Fibroblast of lung (primary cell): ENCODE results near the gene WDR55.

ENCODE experiments used
- EZH2 ChIP-seq: IDR thresholded peaks from 2 replicates; pipeline ENCODE4 v1.5.1; 2012; ENCODE audit warnings: low read length, control low read depth, mild to moderate bottlenecking; ENCODE audit errors: missing control alignments
- TF ChIP-seq, protein P1 (sequence below), 2 donors: IDR thresholded peaks in 1 of 2; conservative IDR thresholded peaks in 1 of 2; 1 replicate in 1 of 2; 2 replicates in 1 of 2; pipeline ENCODE4 v1.5.1; 2011 to 2012; ENCODE audit warnings: low read length in 2 of 2, control low read depth in 1 of 2, inconsistent platforms in 1 of 2, low read depth in 1 of 2, mild to moderate bottlenecking in 1 of 2

DNA sequence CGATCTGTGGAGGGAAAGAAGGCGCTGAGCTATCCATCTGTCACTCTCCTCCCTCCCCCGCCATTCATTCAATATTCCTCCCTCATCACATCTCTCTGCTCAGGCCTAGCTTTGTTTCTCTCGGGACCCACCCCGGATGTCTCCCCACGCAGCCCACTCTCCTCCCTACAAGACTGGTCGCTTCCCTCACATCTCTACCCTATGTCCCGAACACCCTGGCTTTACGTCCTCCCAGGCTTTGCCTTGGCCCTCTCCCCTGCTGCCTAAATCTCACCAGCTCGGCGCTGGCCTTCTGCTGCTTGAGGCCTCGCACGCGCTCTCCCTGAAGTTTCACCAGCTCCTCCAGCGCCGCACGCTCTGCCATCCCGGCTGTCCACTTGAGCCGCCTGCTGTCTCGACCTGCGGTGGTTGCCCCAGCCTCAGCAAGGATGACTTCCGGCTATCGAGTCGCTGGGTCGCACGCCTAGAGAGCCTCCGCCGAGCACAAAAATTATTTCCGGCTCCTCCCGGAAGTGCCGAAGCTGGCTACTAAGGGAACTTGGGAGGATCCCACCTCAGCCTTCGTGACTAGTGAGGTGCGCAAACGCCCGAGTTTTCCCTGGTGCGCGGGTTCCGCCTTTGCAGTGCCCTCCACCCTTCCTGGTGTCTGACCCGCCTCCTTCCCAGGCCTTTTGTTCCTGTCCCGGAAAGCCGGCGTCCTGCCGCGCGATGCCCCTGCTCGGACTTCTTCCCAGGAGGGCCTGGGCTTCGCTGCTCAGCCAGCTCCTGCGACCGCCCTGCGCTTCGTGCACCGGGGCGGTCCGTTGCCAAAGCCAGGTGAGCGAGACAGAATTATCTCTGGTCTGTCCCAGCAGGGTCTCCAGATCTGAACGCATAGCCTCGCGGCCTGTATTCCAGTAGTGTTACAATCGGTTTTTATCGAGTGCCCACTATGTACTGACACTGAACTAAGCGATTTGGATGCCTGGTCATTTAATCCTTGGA is 26.5 kb downstream of the WDR55 start, which contains the start of the genes HARS1 and HARS2:
- TF ChIP-seq, protein P1, sequence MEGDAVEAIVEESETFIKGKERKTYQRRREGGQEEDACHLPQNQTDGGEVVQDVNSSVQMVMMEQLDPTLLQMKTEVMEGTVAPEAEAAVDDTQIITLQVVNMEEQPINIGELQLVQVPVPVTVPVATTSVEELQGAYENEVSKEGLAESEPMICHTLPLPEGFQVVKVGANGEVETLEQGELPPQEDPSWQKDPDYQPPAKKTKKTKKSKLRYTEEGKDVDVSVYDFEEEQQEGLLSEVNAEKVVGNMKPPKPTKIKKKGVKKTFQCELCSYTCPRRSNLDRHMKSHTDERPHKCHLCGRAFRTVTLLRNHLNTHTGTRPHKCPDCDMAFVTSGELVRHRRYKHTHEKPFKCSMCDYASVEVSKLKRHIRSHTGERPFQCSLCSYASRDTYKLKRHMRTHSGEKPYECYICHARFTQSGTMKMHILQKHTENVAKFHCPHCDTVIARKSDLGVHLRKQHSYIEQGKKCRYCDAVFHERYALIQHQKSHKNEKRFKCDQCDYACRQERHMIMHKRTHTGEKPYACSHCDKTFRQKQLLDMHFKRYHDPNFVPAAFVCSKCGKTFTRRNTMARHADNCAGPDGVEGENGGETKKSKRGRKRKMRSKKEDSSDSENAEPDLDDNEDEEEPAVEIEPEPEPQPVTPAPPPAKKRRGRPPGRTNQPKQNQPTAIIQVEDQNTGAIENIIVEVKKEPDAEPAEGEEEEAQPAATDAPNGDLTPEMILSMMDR (conservative IDR thresholded peaks at IDR 0.05 in 1 of 2, IDR thresholded peaks at IDR 0.05 in 1 of 2; ENCODE audit: low read depth in 1 of 2, low read length in 2 of 2), result no peak
- no peak for TF ChIP-seq EZH2
